SKM-1 treated with dmso at 0.1 percent for 144 hours (cell line): ENCODE measurements around the gene POLG.

ENCODE experiments used
- DNase-seq: peaks from one replicate; lab custom pipeline; 2025; ENCODE audit not compliant: unreplicated experiment; lab: John Stamatoyannopoulos, UW

Gene POLG

DNA sequence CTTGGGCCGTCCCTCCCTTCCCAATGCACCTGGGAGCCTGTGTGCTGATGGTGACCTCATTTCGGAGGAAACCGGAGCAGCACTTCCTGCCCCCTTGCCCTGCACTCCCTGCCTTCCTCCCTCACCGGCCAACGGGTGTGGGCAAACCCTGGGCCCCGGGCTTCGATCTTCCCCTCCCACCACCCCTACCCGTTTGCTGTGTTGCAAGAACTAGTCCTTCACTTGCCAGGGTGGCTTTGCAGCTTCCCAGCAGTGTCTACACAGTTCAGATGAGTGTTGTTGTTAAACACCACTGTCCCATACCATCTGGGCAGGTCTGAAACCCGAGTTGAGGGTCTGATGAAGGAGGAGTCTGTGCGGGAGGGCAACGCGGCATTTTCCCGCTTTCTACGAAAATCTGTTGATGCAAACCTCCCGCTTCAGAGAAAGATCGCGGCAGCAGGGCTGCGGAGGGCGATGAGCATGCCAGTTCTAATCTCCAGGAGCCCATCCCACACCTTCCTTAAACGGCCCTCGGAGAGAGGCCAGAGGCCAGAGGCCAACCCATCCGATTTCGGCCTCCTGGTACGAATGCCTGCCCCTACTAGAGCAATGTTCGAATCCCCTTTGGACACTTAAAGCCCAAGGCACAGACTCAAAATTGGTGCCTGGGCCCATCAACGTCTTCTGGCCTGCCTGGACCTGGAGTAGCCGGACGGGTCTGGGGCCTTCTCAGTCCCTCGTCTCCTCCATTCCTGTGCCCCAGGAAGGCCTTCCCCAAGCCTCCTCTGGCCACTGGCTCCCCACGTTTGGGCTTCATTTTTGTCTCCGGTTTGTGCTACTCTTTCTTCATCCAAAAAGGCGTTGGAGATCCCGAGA lies 35.7 kb upstream of the POLG start:
- DNase-seq: peak; percentile 18

DNA sequence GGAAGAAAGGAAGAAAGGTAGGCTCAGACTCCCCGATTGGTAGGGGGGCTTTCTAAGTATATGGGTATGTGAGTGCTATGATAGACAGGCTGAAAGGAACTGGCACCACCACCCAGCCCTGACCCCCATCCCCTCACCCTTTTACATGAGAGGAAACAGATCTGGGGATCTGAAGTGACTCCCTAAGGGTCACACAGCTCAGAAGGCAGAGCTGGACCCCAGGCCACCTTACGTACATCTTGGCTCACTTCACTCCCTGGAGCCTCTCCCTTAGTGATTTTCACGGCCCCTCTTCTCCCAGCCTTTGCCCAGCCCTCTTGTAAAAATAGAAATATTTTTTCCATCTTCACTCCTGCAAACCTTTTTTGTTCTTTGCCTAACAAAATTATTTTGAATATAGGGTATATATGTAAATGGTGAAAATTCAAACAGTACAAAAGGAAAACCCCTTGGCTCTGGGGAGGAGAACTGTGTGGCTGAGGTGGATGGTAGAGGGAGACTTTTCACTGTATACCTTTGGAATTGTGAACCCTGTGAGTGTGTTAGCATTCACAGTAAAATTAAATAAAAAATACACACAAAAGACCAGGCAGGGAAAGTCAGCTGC lies 34.8 kb upstream of the POLG start:
- DNase-seq: no peak

DNA sequence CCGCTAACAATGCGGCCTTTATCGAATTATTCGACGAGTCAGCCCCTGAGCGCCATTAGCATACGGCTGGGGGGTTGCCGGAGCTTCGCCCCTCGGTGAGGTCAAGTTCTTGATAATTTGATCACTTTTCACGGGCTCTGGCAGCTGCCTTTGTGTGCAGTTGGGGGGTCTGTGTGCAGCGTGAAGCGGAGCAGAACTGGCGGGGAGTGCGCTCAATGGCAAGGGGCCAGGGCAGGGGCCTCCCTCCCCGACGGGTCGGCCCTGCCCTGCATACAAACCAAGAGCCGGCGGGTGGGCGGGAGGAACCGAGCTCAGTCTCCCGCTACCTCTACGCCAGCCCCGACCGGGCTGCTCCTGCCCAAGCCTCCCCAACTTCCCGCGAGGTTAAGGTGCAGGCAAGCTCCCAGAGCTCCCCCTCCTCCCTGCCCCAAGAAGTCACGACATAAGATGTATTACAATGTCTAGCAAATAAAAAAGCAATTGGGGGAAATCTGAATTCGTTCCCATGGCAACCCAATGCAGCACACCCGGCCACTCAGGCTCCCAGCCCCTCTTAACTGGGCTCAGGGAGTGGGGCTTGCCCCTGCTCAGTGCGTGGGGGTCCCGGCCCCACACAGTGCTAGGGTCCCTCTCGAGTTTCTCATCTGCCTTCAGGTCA lies 34.1 kb upstream of the POLG start:
- no peak for DNase-seq

DNA sequence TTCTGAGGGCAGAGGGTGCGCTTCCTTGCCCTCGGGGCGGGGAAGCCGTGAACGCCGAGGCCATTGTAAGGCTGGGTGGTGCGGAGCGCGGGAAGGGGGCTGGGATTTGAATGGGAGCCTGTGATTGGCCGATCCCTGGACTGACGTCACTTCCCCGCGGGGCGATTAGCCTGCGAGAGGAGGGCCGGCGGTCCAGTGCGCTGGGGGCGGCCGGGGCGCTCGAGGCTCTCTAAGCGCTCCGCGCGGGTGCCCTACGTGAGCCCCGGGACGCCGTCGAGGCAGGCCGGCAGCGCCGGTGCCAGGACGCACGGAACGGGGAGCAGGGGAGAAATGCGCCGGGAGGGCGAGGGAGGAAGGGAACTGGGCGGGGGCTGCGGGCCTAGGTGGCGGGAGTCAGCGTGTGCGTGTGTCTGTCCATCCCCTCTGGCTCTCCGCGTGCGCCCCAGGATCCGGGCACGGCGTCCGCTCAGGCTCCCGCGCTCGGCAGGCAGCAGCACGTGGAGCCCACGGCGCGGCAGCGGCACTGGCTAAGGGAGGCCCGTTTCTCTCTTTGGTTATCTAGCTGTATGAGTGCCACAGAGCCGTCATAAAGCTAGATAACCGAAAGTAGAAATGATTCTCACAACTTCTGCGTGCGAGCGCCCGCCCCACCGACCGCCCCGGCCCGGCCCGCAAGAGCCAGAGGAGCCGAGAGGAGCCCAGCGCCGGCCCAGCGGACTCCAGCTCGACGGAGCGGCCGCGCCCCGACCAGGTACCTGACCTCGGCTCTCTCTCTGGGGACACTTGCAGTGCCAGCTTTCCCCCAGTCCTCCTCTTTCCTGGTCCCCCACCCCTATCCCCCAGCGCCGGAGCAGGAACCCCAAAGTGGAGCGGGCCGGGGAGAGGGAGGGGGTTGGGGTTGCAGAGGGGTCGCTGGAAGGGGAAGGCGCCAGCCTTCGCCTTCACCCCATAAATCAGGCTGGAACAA lies 33.1 kb upstream of the POLG start:
- no peak for DNase-seq

DNA sequence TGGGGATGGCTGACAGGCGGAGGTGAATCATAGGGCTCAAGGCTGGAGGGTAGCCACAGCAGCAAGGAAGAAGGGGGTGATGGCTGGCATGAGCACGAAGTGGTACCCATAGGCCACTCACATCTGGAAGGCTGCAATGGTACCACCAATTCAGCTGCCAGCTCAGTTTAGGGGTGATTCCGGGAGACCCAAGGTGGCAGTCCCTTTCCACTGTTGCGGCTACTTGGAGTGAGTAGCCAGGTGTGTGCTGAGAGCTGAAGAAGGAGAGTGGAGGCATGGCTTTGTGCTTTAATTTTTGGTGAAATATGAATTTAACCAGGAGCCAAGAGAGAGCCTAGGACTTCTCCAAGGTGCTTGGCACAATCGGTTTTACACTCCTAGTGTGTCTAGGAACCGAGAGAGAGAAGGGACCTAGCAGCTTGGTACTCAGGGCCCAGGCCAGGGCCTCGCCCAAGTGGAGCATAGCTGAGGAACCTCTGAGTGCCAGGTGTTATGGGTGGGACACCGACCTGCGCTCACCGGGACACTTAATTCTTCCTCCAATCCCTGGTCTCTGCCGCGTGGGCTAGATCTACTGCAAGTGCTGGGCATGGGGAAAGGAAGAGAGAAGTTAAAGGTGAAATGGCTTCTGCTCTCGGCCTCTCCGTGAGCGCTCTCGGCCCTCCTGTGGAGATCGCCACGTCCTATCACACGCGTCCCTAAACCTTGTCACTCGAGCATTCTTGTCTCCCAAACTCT lies 32.2 kb upstream of the POLG start:
- no peak for DNase-seq

DNA sequence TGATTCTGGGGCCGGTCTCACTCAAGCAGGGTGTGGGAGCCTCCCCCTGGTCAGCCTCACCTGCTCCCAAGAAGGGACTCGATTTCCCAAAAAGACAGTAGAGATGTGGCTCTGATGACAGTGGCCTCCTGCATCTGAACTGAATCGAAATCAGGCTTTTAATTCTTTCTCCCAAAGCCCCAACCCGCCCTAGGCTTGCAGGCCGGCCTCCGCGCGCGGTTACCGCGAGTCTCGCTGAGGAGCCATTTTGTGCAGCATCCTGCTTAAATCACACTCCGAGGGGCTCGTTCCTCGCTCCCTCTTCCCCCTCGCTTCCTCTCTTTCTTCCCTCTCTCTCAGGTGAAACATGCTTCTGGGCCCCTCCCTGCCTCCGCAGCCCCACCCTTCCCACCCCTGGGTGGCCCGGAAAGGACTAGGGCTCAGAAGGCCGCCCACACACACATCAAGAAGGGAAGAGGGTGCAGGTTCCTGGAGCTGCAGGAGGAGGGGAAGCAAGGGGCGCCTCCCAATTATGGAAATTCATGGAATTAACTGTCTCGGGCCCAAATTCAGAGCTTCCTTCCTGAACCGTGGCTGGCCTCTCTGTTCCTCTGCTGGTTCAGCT lies 30.9 kb upstream of the POLG start:
- DNase-seq: no peak

DNA sequence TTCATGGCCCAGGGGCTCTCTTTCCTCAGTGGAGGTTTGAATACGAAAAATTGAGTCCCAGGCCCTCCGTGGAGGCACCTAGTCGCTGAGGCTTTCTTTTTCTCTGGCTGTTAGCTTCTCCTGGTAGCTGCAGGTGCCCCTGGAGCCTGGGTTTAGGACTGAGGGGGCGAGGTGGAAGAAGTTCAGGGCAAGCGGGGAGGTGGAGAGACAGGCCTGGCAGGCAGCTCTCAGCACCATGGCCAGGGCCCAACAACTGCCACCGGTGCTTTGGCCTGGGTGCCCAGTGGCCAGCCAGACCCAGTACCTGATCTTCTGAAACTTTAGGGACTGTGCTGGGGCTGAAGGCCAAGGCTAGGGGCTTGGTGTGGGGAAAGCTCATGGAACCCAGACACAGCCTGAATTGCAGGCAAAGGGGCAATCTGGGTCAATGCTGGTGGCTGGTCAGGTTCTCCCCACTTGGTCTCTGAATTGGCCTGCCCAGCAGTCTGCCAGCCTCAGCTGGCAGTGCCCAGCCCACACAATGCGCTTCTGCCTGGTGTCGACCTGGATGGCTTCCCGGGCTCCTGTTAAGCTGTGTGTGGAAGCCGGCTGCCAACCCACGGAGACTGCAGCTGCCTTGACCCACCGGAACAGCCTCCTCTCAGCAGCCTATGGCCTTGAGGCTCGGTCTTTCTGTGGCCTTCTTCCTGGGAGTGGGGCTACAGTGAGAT lies 30.3 kb upstream of the POLG start:
- no peak for DNase-seq

DNA sequence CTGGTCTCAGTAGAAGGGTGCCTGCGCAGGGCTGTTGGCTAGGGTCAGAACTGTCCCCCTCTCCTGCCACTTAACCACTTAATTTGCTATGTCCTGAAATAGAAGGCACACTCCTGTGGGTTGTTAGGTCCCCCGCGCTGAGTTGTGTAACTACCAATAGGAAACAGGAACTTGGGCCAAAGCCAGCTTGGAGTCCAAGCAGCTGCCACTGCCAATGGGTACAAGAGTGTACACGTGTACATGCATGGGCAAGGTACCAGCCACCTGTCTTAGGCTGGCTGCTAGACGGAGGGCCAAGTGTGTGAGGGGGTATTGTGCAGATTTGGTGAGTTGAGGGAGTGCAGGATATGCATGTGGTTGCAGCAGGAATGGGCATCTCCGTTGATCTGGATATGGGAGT lies 29.7 kb upstream of the POLG start:
- DNase-seq: peak; percentile 82

DNA sequence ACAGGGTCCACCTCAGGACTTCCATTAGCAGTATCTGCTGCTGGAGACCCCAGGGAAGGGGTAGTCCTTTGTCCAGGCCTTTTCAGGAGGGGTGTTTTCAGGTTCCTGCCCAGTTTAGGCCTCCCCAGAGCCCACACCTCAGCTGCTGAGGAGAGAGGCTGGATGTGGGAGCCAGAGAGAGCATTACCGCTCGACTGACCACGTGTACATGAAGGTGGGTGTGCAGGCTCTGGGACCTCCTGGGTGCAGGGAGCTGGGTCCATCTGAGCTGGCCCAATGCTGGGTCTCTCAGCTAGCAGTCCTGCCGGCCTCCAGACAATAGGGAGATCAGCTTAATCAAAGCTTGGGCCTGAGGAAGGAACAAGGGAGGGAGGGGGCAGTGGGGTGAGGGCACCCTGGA lies 29.1 kb upstream of the POLG start:
- no peak for DNase-seq

DNA sequence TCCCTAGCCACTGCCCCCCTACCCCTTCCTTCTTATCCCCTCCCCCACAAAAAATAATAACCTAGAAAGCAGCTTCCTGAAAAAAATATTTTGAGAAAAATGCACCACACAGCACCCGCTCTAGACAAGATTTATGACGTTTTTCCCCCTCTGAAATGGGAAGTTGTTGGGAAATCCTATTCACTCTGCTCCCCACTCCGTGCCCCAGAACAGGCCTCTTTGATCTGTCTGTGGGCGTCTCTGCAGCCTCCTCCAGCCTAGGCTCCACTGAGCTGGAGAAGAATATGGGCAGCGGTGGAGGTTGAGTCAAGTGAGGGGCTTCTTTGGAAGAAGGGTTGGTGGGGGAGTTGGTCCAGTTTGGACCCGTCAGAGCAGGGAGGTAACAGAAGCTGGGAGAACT lies 28.5 kb upstream of the POLG start:
- peak; percentile 72 for DNase-seq

DNA sequence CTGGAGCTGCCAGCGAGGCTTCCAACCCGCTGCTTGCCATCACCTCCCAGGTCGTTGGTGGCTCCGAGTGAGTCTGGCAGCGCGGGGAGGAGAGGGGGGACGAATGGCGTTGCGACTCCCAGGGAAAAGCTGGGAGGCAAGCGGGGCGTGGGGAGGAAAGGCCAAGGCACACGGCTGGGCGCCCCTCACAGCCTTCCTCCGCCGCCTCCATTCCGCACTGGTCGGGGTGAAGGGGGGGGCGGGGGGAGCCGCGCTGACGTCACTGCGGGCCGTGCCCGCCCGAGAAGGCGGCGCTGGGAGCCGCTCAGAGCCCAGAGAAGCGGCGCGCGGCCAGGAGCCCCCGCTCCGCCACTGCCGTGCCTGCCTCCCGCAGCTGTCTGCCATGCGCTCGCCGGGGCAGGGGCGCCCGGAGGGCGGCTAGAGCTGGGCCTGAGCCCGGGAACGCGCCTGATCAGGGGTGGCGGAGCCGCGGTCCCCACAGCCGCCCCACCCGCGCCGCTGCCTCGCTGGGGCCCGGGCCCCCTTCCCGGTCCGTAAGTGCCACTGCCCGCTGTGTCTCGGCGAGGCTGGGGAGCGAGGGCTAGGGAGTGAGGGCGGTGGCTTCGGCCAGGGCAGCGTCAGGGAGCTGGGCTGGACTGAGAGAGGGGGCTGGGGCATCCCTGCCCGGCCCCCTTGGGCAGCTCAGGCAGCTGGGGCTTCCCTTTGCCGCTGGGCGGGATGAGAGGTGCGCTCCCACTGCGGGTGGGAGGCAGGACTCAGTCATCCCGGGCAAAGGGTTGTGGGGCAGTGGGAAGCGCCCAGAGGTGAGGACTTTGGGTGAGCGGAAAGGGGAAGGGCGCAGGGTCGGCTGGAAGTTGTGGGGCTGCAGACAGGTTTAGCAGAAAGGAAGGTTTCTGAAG lies 27.8 kb upstream of the POLG start:
- DNase-seq: no peak

DNA sequence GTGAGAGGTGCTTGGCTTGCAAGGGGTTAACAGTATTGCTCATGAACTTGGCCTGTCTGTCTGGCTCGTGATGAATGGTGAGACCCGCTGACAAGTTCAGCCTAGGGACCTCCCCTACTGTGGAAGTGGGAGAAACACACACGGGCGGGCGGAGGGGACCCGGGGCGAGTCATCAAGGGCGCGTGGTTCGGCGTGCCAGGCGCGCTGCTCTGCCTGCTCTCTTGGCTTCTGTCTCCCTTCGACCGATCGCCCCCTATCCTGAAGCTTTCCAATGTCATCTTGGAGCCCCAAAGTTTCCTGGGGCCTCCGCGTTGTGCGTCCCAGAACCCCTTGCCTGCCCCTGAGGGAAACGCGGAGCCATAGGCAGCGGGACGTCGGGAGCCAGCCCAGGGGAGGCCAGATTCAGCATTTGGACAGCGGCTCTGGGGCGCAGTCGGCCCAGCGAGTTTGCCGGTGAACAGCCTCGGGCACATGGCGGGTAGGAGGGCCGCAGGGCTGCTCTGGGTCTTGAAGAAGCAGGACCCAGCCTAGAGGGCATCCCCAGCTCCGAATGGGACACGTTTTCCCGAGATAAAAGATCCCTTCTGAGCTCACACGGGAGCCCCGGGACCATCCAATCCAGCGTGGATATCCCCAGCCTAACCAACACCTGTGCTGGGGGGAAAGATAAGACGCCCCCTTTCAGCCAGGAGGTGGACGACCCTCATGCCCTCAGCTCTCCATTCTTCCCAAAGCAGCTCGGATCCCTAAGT lies 27.0 kb upstream of the POLG start:
- DNase-seq: peak; percentile 14

DNA sequence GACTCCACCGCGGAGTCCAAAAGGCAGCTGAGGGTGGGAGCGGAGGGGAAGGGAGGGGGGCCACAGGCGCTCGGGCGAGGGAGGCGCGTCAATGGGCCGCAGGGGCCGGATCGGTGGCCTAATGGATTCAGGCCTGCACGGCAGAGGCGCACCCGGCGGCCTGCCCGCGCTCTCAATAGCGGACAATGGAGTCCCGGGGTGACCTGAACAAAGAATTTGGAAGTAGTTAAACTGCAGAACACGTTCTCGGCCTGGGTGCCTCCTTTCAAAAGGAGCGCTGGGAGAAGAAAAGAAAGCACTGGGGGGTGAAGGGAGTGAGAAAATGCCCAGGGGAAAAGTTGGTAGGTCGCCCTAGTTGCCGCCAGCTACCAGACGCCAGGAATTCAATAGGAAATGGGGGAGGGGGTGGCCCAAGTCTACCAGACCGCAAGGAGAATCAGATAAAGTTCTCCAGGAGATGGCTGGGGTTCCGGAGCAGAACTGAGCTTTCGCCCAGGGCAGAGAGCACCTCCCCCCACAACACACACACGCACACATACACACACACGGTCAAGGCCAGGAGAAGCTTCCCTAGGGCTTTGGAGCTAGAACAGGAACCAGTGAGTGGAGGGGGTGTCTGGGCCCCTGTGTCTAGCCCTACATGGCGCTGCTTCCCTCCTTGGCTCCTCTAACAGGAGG lies 25.8 kb upstream of the POLG start:
- DNase-seq: no peak

DNA sequence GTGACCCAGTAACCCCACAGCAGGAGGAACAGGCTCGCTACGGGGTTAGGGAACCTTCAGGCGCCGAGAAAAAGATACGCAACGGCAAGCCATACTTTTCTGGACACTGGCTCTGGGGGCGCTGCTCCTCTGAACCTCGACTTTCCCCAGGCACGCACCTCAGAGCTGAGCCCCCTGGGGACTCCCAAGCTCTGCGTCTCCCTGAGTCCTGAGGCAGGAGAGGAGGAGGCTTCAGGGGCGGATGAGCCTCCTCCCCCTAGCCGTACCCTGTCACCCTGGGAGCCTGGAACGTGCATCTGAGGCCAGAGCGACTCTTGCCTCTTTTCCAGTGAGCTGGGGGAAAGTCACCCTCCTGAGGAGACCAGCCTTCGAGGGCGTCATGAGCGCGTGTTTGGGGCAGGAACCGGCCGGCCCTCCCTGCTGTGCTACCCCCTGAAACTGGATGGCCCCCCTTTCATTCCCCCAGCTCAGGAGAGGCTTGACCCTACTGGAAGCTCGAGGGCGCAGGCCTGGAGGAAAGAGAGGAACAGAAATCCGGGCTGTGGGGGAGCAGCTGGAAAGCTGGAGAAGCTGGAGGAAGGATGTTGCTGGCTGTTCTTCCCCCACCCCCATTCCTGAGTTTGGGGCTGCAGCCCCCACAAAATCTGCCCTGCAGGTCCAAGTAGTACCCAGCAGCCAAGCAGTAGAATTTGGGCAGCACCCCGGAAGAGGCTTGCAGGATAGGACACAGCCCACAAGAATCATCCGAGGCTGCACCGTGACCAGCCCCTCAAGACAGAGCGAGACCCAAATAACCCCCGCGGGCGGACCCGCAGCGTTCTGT lies 25.1 kb upstream of the POLG start:
- no peak for DNase-seq

DNA sequence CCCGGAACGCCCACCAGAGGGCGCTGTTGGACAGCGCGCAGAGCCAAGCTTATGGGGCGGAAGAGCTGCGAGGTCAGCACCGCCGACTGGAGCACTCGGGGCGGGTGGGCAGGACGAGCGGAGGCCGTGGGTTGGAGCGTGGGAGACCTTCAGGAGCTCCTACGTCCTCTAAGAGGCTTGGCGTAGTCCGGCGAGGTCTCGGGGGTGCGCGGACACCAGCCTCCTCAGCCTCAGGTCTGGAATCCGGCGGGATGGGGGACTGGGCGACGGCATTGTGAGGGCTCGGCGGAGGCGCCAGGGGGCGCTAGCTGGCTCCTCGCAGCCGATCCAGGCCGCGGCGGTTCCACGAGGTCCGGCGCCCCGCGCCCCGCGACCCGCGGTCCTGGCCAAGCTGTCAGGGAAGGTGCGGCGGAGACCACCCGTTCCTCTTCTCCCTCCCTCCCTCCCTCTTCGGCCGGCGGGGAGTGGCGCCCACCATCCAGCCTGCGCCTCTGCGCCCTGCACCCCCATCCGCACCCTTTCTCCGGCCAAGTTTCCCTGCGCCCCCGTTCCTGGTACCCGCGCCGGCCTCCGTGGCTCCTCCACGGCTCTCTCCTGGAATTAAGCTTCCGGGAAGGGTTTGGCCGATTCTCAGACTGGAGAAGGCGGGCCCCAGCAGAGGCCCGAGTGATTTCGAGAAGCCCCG lies 24.3 kb upstream of the POLG start:
- DNase-seq: peak; percentile 80

DNA sequence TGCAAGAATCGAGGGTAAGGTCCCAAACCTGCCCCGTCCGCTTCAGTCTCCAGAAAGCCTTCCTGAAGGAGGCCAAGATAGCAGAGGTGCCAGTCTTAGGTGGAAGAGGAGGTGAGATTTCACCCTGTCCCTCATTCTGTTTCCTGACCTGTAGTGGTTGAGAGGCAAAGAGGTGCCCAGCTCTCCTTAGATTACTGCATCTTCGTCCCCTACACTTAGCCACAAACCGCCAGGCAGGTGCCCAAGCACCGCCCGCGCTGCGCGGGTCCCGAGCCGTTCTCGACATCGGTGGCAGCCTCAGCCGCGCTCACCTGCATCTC lies 23.8 kb upstream of the POLG start:
- DNase-seq: no peak
